Liver (tissue), 3 donors: Measurements from ENCODE around the gene STIM1.

Source experiments
- CTCF ChIP-seq: fragments of 150-350 bp; IDR thresholded peaks from 2 replicates; pipeline ENCODE4 v1.5.1; 2017; ENCODE audit warnings: improper control_type of control experiment, low read depth, low read length; ENCODE audit not compliant: missing input control
- EGR1 ChIP-seq, 2 donors: IDR thresholded peaks; 2 replicates each; pipeline ENCODE4 v1.6.1; 2016 to 2018; ENCODE audit warnings: antibody characterized with exemption in 2 of 2, low read depth in 2 of 2
- SP1 ChIP-seq: IDR thresholded peaks from 2 replicates; pipeline ENCODE4 v1.6.1; 2018; ENCODE audit warnings: antibody characterized with exemption, mild to moderate bottlenecking
- TAF1 ChIP-seq: conservative IDR thresholded peaks from 2 replicates; pipeline ENCODE4 v1.6.1; 2016; ENCODE audit warnings: antibody characterized with exemption, mild to moderate bottlenecking
- ZBTB33 ChIP-seq: IDR thresholded peaks from 2 replicates; pipeline ENCODE4 v1.6.1; 2016; ENCODE audit warnings: antibody characterized with exemption
- donor health status: healthy.
- donor health status: healthy.

- no peak for TF ChIP-seq CTCF
- peak in 1 of 2 donors; percentile 51 for TF ChIP-seq EGR1 (IDR thresholded peaks at IDR 0.05; ENCODE audit: low read depth in 2 of 2)
- no peak for TF ChIP-seq TAF1
- peak; percentile 29 for TF ChIP-seq SP1
- TF ChIP-seq ZBTB33: no peak
These were observed 87.6 kb downstream of the STIM1 start for GRCh38 chr11:3942956-3943497.
